BE2C (cell line): Measurements from ENCODE around the gene CES3.

Experiments used
- DNase-seq: peaks from one replicate; pipeline ENCODE4 v3.0.0-alpha.2; 2020
- H3K27me3 ChIP-seq: fragments of 250-450 bp; sonication (Bioruptor Pico); 2 replicates; pipeline ENCODE4 v1.5.1; 2020; ENCODE audit warnings: mild to moderate bottlenecking
- H3K36me3 ChIP-seq: fragments of 250-450 bp; sonication (Bioruptor Pico); 2 replicates; pipeline ENCODE4 v1.5.1; 2020; ENCODE audit warnings: mild to moderate bottlenecking
- H3K4me1 ChIP-seq: fragments of 250-450 bp; sonication (Bioruptor Pico); 2 replicates; pipeline ENCODE4 v1.5.1; 2020
- H3K4me3 ChIP-seq: 2 replicates; pipeline ENCODE4 v1.5.1; 2011; ENCODE audit warnings: low read depth, low read length
- H3K9me3 ChIP-seq: fragments of 250-450 bp; sonication (Bioruptor Pico); 2 replicates; pipeline ENCODE4 v1.5.1; 2020
- CTCF ChIP-seq: IDR thresholded peaks from 2 replicates; pipeline ENCODE4 v1.5.1; 2012; ENCODE audit warnings: mild to moderate bottlenecking, low read depth, low read length

CES3 gene

DNA sequence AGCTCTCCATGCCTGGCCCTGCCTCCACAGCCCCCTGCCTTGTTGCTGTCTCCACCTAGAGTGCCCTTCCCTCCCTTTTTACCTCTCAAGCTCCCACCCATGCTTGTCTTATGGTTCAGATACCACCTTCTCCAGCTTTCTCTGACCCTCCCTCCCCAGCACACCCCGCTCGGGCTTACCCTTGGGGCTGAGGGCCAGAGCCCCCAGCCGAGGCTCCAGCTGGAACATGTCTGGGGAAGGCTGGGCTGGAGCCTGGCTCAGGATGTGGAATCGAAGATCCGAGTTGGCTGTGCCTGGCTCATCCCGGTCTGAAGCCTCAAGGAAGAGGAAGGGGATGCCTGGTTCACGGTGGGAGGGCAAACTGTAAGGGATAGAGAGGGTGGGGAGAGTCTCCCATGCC is 46.0 kb upstream of the CES3 start:
- Histone ChIP-seq H3K27me3 (no peaks in the 10 kb centered on the region), H3K36me3 (no peaks in the 10 kb centered on the region), H3K9me3 (no peaks in the 10 kb centered on the region), H3K4me3 (no peak overlapping the region), H3K4me1 (peaks cover 14% of the 10 kb centered on the region)
- no peak for DNase-seq
- no peak for TF ChIP-seq CTCF

DNA sequence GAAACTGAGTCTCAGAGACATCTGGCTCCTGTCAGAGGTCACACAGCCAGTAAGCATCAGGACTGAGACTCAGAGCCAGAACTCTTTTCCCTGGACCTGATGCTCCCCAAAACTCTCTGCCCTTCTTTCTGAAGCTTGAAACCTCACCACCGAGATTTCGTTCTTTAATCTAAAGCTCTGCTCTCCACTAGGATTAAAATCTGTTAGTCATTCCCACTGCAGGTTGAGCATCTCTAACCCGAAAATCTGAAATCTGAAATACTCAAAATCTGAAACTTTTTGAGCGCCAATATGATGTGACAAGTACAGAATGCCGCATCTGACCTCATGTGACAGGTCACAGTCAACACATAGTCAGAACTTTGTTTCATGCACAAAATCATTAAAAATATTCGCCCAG is 44.5 kb upstream of the CES3 start:
- no peak for DNase-seq
- Histone ChIP-seq H3K4me1 (peaks cover 14% of the 10 kb centered on the region), H3K36me3 (no peaks in the 10 kb centered on the region), H3K27me3 (no peaks in the 10 kb centered on the region), H3K4me3 (no peak overlapping the region), H3K9me3 (no peaks in the 10 kb centered on the region)
- TF ChIP-seq CTCF: no peak

GRCh38 chr16:66917741-66918140 is 43.3 kb upstream of the CES3 start:
- Histone ChIP-seq H3K27me3 (no peaks in the 10 kb centered on the region), H3K9me3 (no peaks in the 10 kb centered on the region), H3K36me3 (no peaks in the 10 kb centered on the region), H3K4me1 (peaks cover 15% of the 10 kb centered on the region), H3K4me3 (no peak overlapping the region)
- no peak for TF ChIP-seq CTCF
- DNase-seq: no peak

DNA sequence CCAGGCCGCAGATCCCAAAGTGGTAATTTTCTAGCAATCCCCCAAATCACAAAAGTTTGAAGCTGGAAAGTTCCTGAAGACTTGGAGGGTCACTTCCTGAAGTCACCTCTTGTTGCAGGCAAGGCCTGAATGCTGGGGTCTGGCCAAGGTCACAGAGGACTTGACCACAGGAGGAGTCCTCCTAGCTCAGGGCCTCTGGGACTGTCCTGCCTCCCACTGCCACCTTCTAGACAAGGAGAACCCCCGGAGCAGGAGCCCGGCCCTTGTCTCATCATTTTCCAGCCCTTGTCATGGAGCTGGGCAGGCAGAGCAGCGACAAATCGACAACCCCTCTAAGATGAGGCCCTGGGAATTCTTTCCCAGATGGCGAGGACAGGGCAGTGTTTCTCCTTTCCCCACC is 42.7 kb upstream of the CES3 start:
- Histone ChIP-seq H3K9me3 (no peaks in the 10 kb centered on the region), H3K4me3 (no peak overlapping the region), H3K27me3 (no peaks in the 10 kb centered on the region), H3K4me1 (peaks cover 19% of the 10 kb centered on the region), H3K36me3 (no peaks in the 10 kb centered on the region)
- no peak for TF ChIP-seq CTCF
- DNase-seq: no peak

DNA sequence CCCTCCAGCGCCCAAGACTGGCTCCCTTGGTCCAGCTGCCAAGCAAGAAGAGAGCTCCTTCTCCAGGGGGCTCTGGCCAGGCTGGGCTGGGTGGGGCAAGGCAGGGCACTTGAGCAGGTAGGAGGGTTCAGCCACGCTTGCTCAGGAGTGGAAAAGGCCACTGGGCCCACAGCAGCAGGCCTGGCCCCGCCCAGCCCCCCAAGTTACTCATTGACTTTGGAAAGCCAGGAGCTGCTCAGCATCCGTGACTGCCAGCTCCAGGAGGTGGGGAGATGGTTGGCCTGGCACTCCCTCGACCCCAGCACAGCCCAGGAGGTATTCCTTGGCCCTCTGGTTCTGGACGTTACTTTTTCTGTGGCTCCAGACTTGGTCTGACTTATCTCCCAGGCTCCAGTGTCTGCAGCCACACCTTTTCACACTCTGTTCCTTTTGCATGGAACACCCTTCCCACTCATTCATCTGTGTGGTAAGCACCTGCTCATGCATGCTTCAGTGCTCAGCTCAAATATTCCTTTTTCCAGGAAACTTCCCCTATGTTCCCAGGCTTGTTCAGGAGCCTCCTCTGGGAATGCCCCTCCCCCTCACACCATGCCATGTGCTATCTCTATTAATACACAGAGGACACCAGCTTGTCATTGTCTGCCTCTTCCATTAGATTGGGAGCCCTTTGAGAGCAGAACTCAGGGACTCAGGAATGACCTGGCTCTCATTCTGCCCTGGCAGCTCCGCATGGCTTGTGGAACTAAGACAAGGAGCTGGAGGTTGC is 42.1 kb upstream of the CES3 start, which contains the start of gene CDH16:
CDH16 (minus strand) TSS at position 83 of the 766 bp plus-strand sequence. CDS start 820 bp downstream, outside the sequence.
- Histone ChIP-seq H3K4me3 (no peak within 1 kb of the TSS), H3K9me3 (no peaks in the 10 kb centered on the region), H3K27me3 (no peaks in the 10 kb centered on the region), H3K36me3 (no peaks in the 10 kb centered on the region), H3K4me1 (peaks cover 24% of the 10 kb centered on the region)
- no peak for DNase-seq
- TF ChIP-seq CTCF: no peak

- H3K36me3 ChIP-seq: no peaks in the 10 kb centered on the region
- no peaks in the 10 kb centered on the region for H3K9me3 ChIP-seq
- no peak for TF ChIP-seq CTCF
- peaks cover 1% of the 10 kb centered on the region; the same call in 1 of the 2 replicates for H3K27me3 ChIP-seq
- DNase-seq: no peak
- no peak overlapping the region for H3K4me3 ChIP-seq
- H3K4me1 ChIP-seq: peaks cover 24% of the 10 kb centered on the region
Observed at GRCh38 chr16:66919569-66920298, 41.3 kb upstream of the CES3 start.
